Measurements from ENCODE around the gene GET4.

GRCh38 chr7:898460-898854 lies 22.1 kb downstream of the GET4 start:
- TF ChIP-seq, protein P1, sequence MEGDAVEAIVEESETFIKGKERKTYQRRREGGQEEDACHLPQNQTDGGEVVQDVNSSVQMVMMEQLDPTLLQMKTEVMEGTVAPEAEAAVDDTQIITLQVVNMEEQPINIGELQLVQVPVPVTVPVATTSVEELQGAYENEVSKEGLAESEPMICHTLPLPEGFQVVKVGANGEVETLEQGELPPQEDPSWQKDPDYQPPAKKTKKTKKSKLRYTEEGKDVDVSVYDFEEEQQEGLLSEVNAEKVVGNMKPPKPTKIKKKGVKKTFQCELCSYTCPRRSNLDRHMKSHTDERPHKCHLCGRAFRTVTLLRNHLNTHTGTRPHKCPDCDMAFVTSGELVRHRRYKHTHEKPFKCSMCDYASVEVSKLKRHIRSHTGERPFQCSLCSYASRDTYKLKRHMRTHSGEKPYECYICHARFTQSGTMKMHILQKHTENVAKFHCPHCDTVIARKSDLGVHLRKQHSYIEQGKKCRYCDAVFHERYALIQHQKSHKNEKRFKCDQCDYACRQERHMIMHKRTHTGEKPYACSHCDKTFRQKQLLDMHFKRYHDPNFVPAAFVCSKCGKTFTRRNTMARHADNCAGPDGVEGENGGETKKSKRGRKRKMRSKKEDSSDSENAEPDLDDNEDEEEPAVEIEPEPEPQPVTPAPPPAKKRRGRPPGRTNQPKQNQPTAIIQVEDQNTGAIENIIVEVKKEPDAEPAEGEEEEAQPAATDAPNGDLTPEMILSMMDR (IDR thresholded peaks at IDR 0.05), result no peak
- TF ChIP-seq POLR2A (IDR thresholded peaks at IDR 0.05), result no peak

All from body of pancreas (tissue), 4 donors.